ENCODE results near the gene ERBB4.

ERBB4 gene

DNA sequence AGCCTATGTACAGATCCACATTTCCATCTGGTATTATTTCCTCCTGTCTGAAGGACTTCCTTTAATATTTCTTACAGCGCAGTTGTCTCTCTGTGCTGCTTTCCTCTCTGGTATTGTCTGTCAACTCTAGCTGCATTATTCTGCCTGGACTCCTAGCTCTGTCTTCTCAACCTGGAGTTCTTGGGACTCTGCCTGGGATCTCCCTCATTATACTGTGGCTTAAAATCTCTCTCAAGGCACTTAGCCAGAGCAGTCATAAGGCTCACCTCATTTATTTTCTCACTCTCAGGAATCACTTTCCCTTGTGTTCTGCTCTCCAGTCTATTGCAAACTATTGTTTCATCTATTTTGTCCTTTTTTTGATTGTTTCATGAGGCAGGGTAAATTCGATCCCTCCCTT lies 850.4 kb downstream of the ERBB4 start:
- no peak for TF ChIP-seq CTCF (IDR thresholded peaks at IDR 0.05)
- Histone ChIP-seq H3K27ac (no peak overlapping the region), H3K4me3 (no peak overlapping the region)
- DNase-seq (ENCODE audit: low spot score) = no peak

- no peak for DNase-seq (ENCODE audit: low spot score)
- no peak overlapping the region for H3K4me3 ChIP-seq
Measured at GRCh38 chr2:211674715-211675114, 863.9 kb downstream of the ERBB4 start.

DNA sequence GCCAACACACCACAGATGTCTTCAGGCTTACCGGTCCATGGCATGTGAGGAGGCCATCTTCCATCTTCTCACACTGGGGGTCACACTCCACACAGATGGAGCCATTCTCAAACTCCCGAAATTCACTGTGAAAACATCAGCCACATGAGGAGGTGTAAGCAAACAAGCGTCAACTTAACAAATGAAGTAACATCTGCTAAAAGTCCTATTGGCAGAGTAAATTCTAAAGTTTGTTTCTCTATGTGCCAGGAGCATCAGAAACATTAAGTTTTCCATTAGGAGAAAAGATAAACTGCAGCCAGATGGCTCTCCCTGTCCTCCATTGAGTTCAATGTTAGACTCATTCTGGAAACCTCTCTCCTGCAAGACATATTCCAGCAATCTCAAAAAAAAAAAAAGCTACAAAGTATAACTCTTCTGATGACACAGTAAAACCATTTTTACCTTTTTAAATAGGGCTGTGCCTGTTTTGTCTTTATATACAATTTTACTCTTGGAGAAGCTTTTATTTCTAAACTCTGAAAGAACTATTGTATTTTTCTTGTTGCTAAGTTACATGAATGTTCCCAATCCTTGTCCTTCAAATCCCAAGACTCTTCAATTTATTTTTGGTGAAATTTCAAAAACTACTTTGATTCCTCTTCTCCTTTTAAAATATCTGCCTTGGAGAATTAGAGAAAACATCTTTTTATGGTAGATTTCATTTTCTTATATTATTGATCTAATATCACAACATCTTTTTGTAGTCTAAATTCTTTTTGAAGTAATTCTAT lies 865.3 kb downstream of the ERBB4 start:
- DNase-seq (ENCODE audit: low spot score) = no peak
- no peak for TF ChIP-seq CTCF (IDR thresholded peaks at IDR 0.05)
- no peak overlapping the region for H3K27ac ChIP-seq
- no peak overlapping the region for H3K4me3 ChIP-seq

More at GRCh38 chr2:211674715-211675114, 863.9 kb downstream of the ERBB4 start:
- TF ChIP-seq CTCF (IDR thresholded peaks at IDR 0.05) = no peak
- no peak overlapping the region for H3K27ac ChIP-seq

DNA sequence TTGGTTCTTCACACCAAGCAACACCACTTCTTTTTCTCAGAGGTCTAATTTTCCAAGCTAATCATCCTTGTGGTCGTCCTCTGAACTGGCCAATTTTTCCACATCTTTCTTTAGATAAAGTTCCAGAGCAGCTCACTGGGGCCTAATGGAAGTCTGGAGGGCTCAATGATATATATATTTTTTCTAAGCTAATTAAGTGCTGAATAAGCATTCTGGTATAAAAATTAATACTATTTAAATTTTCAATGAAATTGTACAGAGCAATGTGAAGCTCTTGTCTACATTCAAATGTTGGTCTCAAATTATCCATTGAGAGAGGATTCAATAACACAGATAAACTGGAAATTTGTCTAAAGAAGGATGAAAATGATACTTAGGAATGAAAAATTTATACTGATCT lies 866.6 kb downstream of the ERBB4 start:
- TF ChIP-seq CTCF (IDR thresholded peaks at IDR 0.05) = no peak
- DNase-seq (ENCODE audit: low spot score) = no peak
- H3K27ac ChIP-seq = no peak overlapping the region
- H3K4me3 ChIP-seq = no peak overlapping the region

GRCh38 chr2:211665299-211665698 lies 873.3 kb downstream of the ERBB4 start:
- TF ChIP-seq CTCF (IDR thresholded peaks at IDR 0.05) = no peak
- H3K27ac ChIP-seq = no peak overlapping the region
- H3K4me3 ChIP-seq = no peak overlapping the region
- no peak for DNase-seq (ENCODE audit: low spot score)

DNA sequence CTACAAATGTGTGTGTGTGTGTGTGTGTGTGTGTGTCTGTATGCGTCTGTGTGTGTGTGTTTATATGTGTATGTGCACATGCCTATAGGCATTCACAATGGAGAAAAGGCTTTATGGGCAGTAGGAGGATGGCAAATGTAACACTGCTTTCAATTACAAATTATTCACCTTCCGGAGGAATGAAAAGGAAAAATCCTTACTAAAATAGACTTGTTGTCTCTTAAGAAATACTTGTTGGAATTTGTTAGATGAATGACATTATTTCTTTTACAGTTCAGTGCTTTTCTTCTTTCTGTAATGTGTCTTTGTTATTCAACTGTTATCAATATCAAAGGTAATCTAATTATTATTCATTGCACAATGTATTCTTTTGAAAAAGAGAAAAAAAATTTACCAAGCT lies 874.3 kb downstream of the ERBB4 start:
- no peak for DNase-seq (ENCODE audit: low spot score)
- no peak for TF ChIP-seq CTCF (IDR thresholded peaks at IDR 0.05)
- Histone ChIP-seq H3K27ac (no peak overlapping the region), H3K4me3 (no peak overlapping the region)

DNA sequence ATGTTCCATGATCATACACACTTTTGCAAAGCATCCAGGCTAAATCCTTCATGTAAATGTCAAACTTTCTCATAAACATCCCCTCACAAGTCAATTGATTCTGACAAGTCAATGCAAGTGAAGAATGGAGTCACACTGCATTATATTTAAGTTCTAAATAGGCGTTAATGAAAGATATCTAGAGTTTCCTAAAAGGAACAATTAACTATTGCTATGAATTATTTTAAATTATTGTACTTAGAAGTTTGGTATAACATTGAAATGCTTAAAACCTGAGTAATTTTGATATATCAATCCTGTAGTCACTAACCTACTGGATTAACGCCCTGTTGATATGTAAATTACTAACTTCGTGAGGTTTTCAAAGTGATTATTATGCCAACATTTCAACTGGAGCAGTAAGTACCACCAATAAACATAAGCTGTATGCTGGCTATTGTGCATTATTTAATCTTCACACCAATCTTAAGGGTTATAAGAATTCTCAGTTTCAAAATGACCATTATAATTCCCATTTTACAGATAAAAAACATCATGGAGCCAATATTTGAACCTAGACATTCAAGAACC lies 884.3 kb downstream of the ERBB4 start:
- Histone ChIP-seq H3K27ac (no peak overlapping the region), H3K4me3 (no peak overlapping the region)
- DNase-seq (ENCODE audit: low spot score) = no peak
- no peak for TF ChIP-seq CTCF (IDR thresholded peaks at IDR 0.05)
